Measurements from ENCODE around the gene CDH23.

CDH23 gene

DNA sequence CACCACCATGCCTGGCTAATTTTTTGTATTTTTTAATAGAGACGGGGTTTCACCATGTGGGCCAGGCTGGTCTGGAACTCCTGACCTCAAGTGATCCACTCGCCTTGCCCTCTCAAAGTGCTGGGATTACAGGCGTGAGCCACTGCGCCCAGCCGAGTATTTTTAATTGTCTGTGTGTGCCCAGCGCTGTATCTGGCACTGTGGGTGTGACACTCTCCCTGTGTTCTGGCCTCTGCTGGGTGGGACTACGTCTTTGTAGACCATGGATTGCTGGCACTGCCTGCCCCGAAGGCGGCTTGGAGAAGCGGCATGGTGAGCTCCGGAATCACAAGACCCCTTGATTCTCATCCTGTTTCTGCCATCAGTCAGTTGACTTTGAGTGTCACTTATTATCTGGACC lies 136.2 kb downstream of the CDH23 start:
- Histone ChIP-seq H3K27ac (ENCODE audit: low read depth, low read length) (no peak overlapping the region), H4K12ac (ENCODE audit: low read depth, low read length) (no peak overlapping the region), H4K8ac (ENCODE audit: low read depth, low read length) (no peak overlapping the region), H3K18ac (ENCODE audit: low read length) (no peak overlapping the region), H3K36me3 (ENCODE audit: control insufficient read depth in 1 of 2, insufficient read depth in 2 of 2, low read length in 2 of 2) (no peaks in the 10 kb centered on the region), H3K4me1 (ENCODE audit: control insufficient read depth in 1 of 2, insufficient read depth in 2 of 2, low read length in 2 of 2) (peaks cover 8 to 13% of the 10 kb centered on the region in 2 experiments), H3K9me3 (ENCODE audit: insufficient read depth, low read depth, low read length) (peaks cover 2% of the 10 kb centered on the region), H2BK120ac (ENCODE audit: insufficient read depth, low read length, poor library complexity) (no peak overlapping the region), H2AFZ (ENCODE audit: insufficient read depth, low read length, poor library complexity) (no peak overlapping the region), H3K79me2 (ENCODE audit: control insufficient read depth, insufficient read depth, low read length, poor library complexity) (no peaks in the 10 kb centered on the region), H3K4me3 (ENCODE audit: low read depth, low read length) (no peak overlapping the region), H3K4ac (ENCODE audit: low read depth, low read length) (no peak overlapping the region), H3K23ac (ENCODE audit: low read length) (no peak overlapping the region), H2BK12ac (ENCODE audit: low read length) (no peak overlapping the region), H3K4me2 (ENCODE audit: low read length) (no peak overlapping the region), H3K9ac (ENCODE audit: low read length) (no peak overlapping the region), H3K79me1 (ENCODE audit: low read length) (no peaks in the 10 kb centered on the region), H2AK5ac (ENCODE audit: low read length) (no peak overlapping the region), H4K91ac (ENCODE audit: low read depth, low read length) (no peak overlapping the region), H2BK5ac (ENCODE audit: low read depth, low read length, poor library complexity) (no peak overlapping the region), H3K27me3 (ENCODE audit: insufficient read depth, low read length) (no peaks in the 10 kb centered on the region), H3K14ac (ENCODE audit: low read length) (no peak overlapping the region)
- DNase-seq, result no peak
- WGBS (ENCODE audit: extremely low coverage, insufficient coverage, insufficient read length), result no CpG with 5 or more reads among the region's 11 CpGs

DNA sequence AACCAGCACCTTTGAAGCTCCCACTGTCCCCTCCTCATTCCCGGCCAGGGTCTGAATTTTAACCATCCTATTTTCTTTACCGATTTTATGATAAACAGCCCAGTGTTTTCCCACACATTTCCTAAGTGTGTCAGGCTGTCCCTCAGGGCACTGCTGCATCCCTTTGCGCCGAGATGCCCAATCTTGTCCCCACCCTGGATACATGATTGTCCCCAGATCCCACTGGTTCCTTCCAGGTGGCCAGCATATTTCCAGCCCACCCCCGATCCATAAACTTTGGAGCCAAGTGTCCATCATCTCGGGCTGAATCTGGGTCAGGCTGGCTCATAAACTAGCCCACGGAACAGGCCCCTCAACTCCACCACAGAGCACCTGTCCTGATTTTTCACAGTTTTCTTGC lies 137.2 kb downstream of the CDH23 start:
- H3K14ac ChIP-seq (ENCODE audit: low read length), result no peak overlapping the region
- no CpG with 5 or more reads among the region's 7 CpGs for WGBS (ENCODE audit: extremely low coverage, insufficient coverage, insufficient read length)
- no peak overlapping the region for H3K4me3 ChIP-seq (ENCODE audit: low read depth, low read length)
- no peak overlapping the region for H4K12ac ChIP-seq (ENCODE audit: low read depth, low read length)
- no peak for DNase-seq
- no peaks in the 10 kb centered on the region for H3K27me3 ChIP-seq (ENCODE audit: insufficient read depth, low read length)
- H2BK12ac ChIP-seq (ENCODE audit: low read length), result no peak overlapping the region
- H3K9ac ChIP-seq (ENCODE audit: low read length), result no peak overlapping the region
- H3K4me2 ChIP-seq (ENCODE audit: low read length), result no peak overlapping the region
- no peak overlapping the region for H3K27ac ChIP-seq (ENCODE audit: low read depth, low read length)
- H3K4ac ChIP-seq (ENCODE audit: low read depth, low read length), result no peak overlapping the region
- no peak overlapping the region for H2AK5ac ChIP-seq (ENCODE audit: low read length)
- H4K91ac ChIP-seq (ENCODE audit: low read depth, low read length), result no peak overlapping the region
- no peak overlapping the region for H3K18ac ChIP-seq (ENCODE audit: low read length)
- H3K9me3 ChIP-seq (ENCODE audit: insufficient read depth, low read depth, low read length), result peaks cover 2% of the 10 kb centered on the region
- H2AFZ ChIP-seq (ENCODE audit: insufficient read depth, low read length, poor library complexity), result no peak overlapping the region
- no peak overlapping the region for H3K23ac ChIP-seq (ENCODE audit: low read length)
- no peak overlapping the region for H4K8ac ChIP-seq (ENCODE audit: low read depth, low read length)
- H2BK120ac ChIP-seq (ENCODE audit: insufficient read depth, low read length, poor library complexity), result no peak overlapping the region
- H2BK5ac ChIP-seq (ENCODE audit: low read depth, low read length, poor library complexity), result no peak overlapping the region
- no peaks in the 10 kb centered on the region for H3K79me2 ChIP-seq (ENCODE audit: control insufficient read depth, insufficient read depth, low read length, poor library complexity)
- no peaks in the 10 kb centered on the region for H3K79me1 ChIP-seq (ENCODE audit: low read length)
- H3K4me1 ChIP-seq (ENCODE audit: control insufficient read depth in 1 of 2, insufficient read depth in 2 of 2, low read length in 2 of 2), result peaks cover 3 to 8% of the 10 kb centered on the region in 2 experiments
- H3K36me3 ChIP-seq (ENCODE audit: control insufficient read depth in 1 of 2, insufficient read depth in 2 of 2, low read length in 2 of 2), result no peaks in the 10 kb centered on the region

DNA sequence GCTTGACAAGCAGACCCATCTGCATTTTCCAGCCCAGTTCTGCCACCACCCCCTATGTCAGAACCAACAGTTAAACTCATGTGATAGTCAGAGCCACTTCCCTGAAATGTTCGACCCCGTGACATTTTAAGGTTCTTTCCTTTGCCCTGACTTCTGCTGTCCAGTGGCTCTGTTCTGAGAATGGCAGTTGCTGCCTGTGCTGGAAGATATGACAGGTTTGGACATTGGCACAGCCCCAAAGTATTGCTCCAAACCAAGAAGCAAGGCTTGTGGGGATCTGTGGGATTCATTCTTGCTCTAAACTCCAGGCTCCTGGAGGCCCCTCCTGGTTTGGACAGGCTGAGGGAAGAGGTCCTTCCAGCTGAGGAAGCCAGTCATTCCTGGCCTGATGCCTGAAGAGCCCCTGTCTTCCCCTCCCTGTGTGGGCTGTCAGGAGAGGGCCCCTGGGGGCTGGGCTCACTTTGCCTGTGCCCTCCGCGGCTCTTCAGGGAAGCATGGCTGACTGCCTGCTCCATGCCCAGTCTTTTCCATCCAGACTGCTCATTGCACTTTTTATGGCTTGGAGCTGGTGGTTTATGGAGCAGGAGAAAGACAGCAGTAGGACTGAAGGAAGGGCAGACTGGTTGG lies 138.0 kb downstream of the CDH23 start:
- DNase-seq, result peak in 1 of 2 donors; percentile 38
- Histone ChIP-seq H2BK12ac (ENCODE audit: low read length) (no peak overlapping the region), H2AK5ac (ENCODE audit: low read length) (no peak overlapping the region), H4K8ac (ENCODE audit: low read depth, low read length) (no peak overlapping the region), H3K27ac (ENCODE audit: low read depth, low read length) (no peak overlapping the region), H4K12ac (ENCODE audit: low read depth, low read length) (no peak overlapping the region), H3K4me2 (ENCODE audit: low read length) (no peak overlapping the region), H3K79me2 (ENCODE audit: control insufficient read depth, insufficient read depth, low read length, poor library complexity) (no peaks in the 10 kb centered on the region), H3K4me1 (ENCODE audit: control insufficient read depth in 1 of 2, insufficient read depth in 2 of 2, low read length in 2 of 2) (peaks cover 0 to 5% of the 10 kb centered on the region in 2 experiments), H2AFZ (ENCODE audit: insufficient read depth, low read length, poor library complexity) (no peak overlapping the region), H3K36me3 (ENCODE audit: control insufficient read depth in 1 of 2, insufficient read depth in 2 of 2, low read length in 2 of 2) (no peaks in the 10 kb centered on the region), H3K23ac (ENCODE audit: low read length) (no peak overlapping the region), H2BK5ac (ENCODE audit: low read depth, low read length, poor library complexity) (no peak overlapping the region), H3K14ac (ENCODE audit: low read length) (no peak overlapping the region), H3K4ac (ENCODE audit: low read depth, low read length) (no peak overlapping the region), H3K9me3 (ENCODE audit: insufficient read depth, low read depth, low read length) (peaks cover 2% of the 10 kb centered on the region), H3K18ac (ENCODE audit: low read length) (no peak overlapping the region), H2BK120ac (ENCODE audit: insufficient read depth, low read length, poor library complexity) (no peak overlapping the region), H3K9ac (ENCODE audit: low read length) (no peak overlapping the region), H3K79me1 (ENCODE audit: low read length) (no peaks in the 10 kb centered on the region), H3K27me3 (ENCODE audit: insufficient read depth, low read length) (no peaks in the 10 kb centered on the region), H3K4me3 (ENCODE audit: low read depth, low read length) (no peak overlapping the region), H4K91ac (ENCODE audit: low read depth, low read length) (no peak overlapping the region)
- WGBS (ENCODE audit: extremely low coverage, insufficient coverage, insufficient read length), result no CpG with 5 or more reads among the region's 4 CpGs

DNA sequence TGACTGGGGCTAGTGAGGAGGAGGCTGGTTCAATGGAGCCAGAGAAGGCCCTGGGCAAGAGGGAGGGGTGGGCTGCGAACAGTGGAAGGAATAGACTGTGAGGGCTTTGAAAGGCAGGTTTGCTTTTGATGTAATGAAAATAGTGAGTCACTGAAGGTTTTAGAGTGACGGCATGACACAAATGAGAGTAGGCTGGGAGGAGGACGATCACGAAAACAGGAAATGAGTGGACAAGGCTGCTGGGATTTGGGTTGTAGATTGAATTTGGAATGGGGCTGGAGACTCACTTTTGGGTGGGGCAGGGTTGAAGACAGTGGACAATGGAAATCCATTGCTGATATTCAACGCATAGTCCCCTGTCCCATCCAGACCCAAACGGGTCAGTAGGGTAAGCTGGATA lies 139.6 kb downstream of the CDH23 start:
- H2AFZ ChIP-seq (ENCODE audit: insufficient read depth, low read length, poor library complexity), result no peak overlapping the region
- WGBS (ENCODE audit: extremely low coverage, insufficient coverage, insufficient read length), result no CpG with 5 or more reads among the region's 6 CpGs
- no peak overlapping the region for H4K91ac ChIP-seq (ENCODE audit: low read depth, low read length)
- no peak overlapping the region for H2AK5ac ChIP-seq (ENCODE audit: low read length)
- peaks cover 2% of the 10 kb centered on the region for H3K9me3 ChIP-seq (ENCODE audit: insufficient read depth, low read depth, low read length)
- no peak overlapping the region for H2BK12ac ChIP-seq (ENCODE audit: low read length)
- no peak overlapping the region for H2BK120ac ChIP-seq (ENCODE audit: insufficient read depth, low read length, poor library complexity)
- H3K27me3 ChIP-seq (ENCODE audit: insufficient read depth, low read length), result no peaks in the 10 kb centered on the region
- no peak overlapping the region for H4K12ac ChIP-seq (ENCODE audit: low read depth, low read length)
- no peak overlapping the region for H3K23ac ChIP-seq (ENCODE audit: low read length)
- peaks cover 0 to 5% of the 10 kb centered on the region in 2 experiments for H3K4me1 ChIP-seq (ENCODE audit: control insufficient read depth in 1 of 2, insufficient read depth in 2 of 2, low read length in 2 of 2)
- H3K4ac ChIP-seq (ENCODE audit: low read depth, low read length), result no peak overlapping the region
- H3K79me2 ChIP-seq (ENCODE audit: control insufficient read depth, insufficient read depth, low read length, poor library complexity), result no peaks in the 10 kb centered on the region
- no peak overlapping the region for H3K27ac ChIP-seq (ENCODE audit: low read depth, low read length)
- no peak overlapping the region for H3K4me2 ChIP-seq (ENCODE audit: low read length)
- no peak for DNase-seq
- H4K8ac ChIP-seq (ENCODE audit: low read depth, low read length), result no peak overlapping the region
- H2BK5ac ChIP-seq (ENCODE audit: low read depth, low read length, poor library complexity), result no peak overlapping the region
- no peak overlapping the region for H3K4me3 ChIP-seq (ENCODE audit: low read depth, low read length)
- no peak overlapping the region for H3K18ac ChIP-seq (ENCODE audit: low read length)
- no peaks in the 10 kb centered on the region for H3K36me3 ChIP-seq (ENCODE audit: control insufficient read depth in 1 of 2, insufficient read depth in 2 of 2, low read length in 2 of 2)
- H3K9ac ChIP-seq (ENCODE audit: low read length), result no peak overlapping the region
- H3K14ac ChIP-seq (ENCODE audit: low read length), result no peak overlapping the region
- H3K79me1 ChIP-seq (ENCODE audit: low read length), result no peaks in the 10 kb centered on the region
